ENCODE results near the gene STX16.

The STX16 gene

DNA sequence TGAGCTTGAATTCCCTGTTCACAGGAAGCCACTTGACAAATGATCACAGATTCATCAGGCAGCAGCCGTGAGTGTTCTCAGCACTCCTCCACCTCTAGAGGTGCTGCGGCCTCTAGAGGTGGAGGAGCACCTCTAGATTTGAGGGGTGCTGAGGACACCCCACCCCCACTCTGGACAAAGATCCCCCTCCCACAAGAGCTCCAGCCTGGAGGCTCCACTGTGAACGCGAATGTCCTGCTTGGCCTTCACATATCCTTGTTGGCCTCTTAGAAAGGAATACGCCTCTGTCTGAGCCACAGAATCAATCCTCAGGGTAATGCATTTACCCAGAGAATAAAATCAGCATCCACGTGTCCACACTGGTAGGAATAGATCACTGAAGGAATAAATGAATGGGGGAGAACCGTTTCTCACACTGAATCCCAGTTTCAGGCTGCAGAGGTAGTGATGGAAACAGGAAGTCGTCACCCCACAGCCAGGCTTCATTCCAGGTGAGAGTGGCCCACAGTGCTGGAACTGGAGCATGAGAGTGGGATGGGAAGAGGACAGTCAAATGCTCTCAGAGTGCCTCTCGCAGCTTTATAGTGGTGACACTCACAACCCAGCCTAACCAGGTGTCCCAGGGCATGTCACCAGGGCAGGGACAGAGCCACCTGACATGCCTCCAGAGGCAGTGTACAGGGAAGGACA lies 58.1 kb downstream of the STX16 start:
- TF ChIP-seq CTCF (conservative IDR thresholded peaks at IDR 0.05; ENCODE audit: low read length): no peak
- DNase-seq (ENCODE audit: low read depth): no peak
- H3K4me3 ChIP-seq (ENCODE audit: low read length): no peak overlapping the region

DNA sequence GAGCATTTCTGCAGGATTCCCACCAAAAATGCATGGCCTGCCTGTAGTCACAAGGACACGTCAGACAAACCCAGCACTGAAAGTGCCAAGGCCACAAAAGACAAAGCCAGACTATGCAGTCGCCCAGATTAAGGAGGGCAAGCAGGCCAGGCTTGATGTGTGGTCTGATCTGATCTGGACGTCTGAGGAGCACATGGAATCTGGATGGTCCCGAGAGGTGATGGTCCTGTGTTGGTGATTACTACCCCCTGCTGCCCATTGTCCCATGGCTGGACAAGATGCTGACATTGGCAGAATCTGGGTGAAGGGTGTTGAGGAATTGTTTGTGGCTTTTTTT lies 58.6 kb downstream of the STX16 start:
- DNase-seq (ENCODE audit: low read depth): no peak
- H3K4me3 ChIP-seq (ENCODE audit: low read length): no peak overlapping the region
- TF ChIP-seq CTCF (conservative IDR thresholded peaks at IDR 0.05; ENCODE audit: low read length): no peak

GRCh38 chr20:58710481-58711265 lies 59.6 kb downstream of the STX16 start:
- TF ChIP-seq CTCF (conservative IDR thresholded peaks at IDR 0.05; ENCODE audit: low read length): no peak
- DNase-seq (ENCODE audit: low read depth): no peak

DNA sequence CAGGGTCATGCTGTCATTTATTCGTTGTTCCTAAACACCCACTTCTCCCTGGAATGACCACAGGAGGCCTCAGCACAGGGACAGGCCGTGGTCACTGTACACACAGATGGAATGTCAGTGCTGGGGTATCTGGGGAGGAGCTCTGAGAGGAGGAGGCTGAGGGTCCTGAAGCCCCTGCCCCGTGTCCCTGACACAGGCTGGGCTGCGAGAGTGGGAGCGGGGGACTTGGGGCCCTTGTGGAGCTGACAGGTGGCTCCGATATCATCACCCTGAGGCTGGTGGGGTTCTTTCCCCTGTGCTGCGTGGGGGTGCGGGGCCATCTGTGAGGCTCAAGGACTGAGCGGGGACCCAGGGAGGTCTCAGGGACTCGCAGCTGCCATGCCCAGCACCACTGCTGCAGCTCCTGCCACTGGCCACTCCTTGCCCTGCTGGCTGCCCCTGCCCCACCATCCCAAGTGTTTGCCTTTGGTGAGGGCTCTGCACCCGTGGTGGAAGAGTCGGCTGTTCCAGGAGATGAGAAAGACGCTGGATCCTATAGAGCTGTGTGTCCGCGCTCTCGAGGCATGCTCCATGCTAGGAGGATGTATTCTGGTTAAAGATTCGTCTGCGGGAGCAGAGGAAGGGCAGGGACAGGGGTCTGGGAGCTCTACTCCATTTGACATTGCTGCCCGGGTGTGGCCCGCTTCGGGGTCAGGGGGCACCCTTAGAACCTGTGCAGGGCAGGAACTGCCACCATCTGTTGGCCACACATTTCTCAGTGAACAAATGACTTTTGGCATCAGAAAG lies 60.4 kb downstream of the STX16 start:
- no peak for TF ChIP-seq CTCF (conservative IDR thresholded peaks at IDR 0.05; ENCODE audit: low read length)
- H3K4me3 ChIP-seq (ENCODE audit: low read length): no peak overlapping the region
- DNase-seq (ENCODE audit: low read depth): no peak

More at GRCh38 chr20:58710481-58711265, 59.6 kb downstream of the STX16 start:
- no peak overlapping the region for H3K4me3 ChIP-seq (ENCODE audit: low read length)

DNA sequence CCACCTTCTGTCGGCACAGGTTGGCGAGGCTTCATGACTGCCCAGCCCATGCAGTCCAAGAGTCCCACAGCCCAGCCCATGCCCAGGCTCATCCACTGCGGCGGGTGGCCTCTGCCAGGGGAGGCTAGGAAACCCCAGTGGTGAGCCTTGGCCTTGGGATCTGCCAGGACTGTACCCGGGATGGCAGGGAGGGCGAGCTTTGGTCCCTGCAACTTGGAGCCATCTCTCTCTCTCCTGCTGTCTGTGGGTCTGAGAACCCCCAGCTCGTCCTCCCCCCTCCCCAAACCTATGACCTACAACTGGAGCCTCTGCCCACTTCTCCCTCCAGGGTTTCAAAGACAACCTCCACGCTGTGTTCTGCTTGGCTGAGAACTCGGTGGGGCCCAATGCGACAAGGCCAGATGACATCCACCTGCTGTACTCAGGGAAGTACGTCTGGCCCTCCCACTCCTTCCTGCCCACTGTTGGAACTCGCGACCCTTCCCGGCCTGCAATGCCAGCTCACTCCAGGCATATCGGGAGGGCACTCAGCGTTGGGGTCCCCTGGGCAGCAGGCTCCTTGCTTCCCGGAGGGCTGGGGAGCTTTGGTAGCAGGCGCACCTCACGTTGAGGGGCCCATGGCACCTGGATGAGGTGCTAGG lies 61.2 kb downstream of the STX16 start:
- DNase-seq (ENCODE audit: low read depth): no peak
- no peak overlapping the region for H3K4me3 ChIP-seq (ENCODE audit: low read length)
- no peak for TF ChIP-seq CTCF (conservative IDR thresholded peaks at IDR 0.05; ENCODE audit: low read length)

DNA sequence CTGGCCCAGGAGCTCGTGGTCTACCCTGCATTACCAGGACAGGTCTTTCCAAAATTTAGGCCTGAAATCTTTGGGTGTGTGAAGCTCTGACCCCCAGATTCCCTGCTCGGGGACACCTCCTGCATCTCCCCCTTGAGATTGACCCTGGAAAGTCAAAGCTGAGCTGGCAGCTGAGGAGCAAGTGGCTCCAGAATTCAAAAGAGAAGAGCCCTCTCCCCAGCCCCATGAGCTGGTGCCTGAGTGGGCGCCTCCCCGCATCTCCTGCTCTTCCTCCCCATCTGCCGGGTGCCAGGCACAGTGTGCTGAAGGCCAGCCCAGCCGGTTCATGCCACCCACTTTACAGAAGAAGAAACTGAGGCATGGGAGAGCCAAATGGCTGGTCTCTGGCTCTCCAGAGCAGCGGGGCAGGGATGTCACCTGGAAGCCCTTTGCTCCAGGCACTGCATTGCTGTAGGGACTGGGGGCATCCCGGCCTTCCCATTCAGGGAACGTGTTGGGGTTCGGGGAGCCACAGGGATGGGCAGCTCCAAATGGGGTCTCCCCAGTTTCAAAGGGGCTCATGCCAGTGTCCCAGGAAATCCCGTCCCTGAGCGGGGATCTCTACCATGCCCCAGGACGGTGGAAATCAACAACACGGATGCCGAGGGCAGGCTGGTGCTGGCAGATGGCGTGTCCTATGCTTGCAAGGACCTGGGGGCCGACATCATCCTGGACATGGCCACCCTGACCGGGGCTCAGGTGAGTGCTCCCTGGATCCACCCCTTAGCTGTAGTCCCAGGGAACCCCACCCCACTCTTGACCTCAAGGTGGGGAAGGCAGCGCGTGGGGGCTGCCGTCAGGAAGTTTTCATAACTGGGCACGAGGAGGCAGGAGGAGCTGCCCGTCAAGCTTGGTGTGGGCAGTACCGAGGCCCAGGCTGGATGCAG lies 62.0 kb downstream of the STX16 start:
- DNase-seq (ENCODE audit: low read depth): no peak
- no peak for TF ChIP-seq CTCF (conservative IDR thresholded peaks at IDR 0.05; ENCODE audit: low read length)

More for the DNA sequence above, 62.0 kb downstream of the STX16 start:
- H3K4me3 ChIP-seq (ENCODE audit: low read length): no peak overlapping the region
